A549 (cell line): ENCODE data around the gene MISFA. TPM values are rescaled to one million over a fixed set of nuclear protein-coding genes. Genes with fewer than 3 reads are reported as not detected.
"Not testable (repeated sequence)": the region's sequence is repeated elsewhere in the genome, so short reads cannot be mapped to it uniquely, and the experiment has no call there.

Source experiments
- ATAC-seq, 2 experiments: fragments of 200-7000 bp in 1 of 2; fragments of >200 bp in 1 of 2; cut with Nextera tagmentation in 1 of 2; cut with Tn5 transposase in 1 of 2; 3 replicates each; pipeline versions ENCODE4 v1.8.0 to v1.9.1; 2018 to 2020; ENCODE audit warnings: mild to moderate bottlenecking in 1 of 2, moderate library complexity in 1 of 2
- CTCF ChIA-PET: fragments of 300-600 bp; sonication (Branson Sonifier 250); formaldehyde crosslinking; extraction: SDS; loops from one replicate; lab custom pipeline; 2021; ENCODE audit warnings: antibody characterized with exemption, inconsistent platforms; lab: Yijun Ruan, JAX
- POLR2A ChIA-PET: fragments of 350-600 bp; formaldehyde crosslinking; extraction: SDS; loops from one replicate; lab custom pipeline; 2021; ENCODE audit warnings: antibody characterized with exemption, inconsistent platforms; lab: Yijun Ruan, JAX
- DNase-seq, 2 experiments: peaks; one replicate each; pipeline versions ENCODE4 v3.0.0 to v3.0.0-alpha.2; 2011 to 2016; ENCODE audit warnings: low read depth in 1 of 2, low spot score in 1 of 2
- FAIRE-seq: peaks from 2 replicates; lab custom pipeline; 2011; peaks lifted over from hg19 to GRCh38; lab: Jason Lieb, UNC
- H3K27ac ChIP-seq, 2 experiments: fragments of >200 bp; sonication (Bioruptor Twin); formaldehyde crosslinking; 3 replicates each; pipeline ENCODE4 v1.5.1; 2016 to 2017
- H3K4me1 ChIP-seq: fragments of >200 bp; sonication (Bioruptor Twin); formaldehyde crosslinking; 3 replicates; pipeline ENCODE4 v1.6.1; 2016
- H3K4me2 ChIP-seq: fragments of >200 bp; sonication (Bioruptor Twin); formaldehyde crosslinking; 3 replicates; pipeline ENCODE4 v1.6.1; 2016
- H3K4me3 ChIP-seq: fragments of >200 bp; sonication (Bioruptor Twin); formaldehyde crosslinking; 3 replicates; pipeline ENCODE4 v1.5.1; 2016
- H3K9me3 ChIP-seq: fragments of >200 bp; sonication (Bioruptor Twin); formaldehyde crosslinking; 3 replicates; pipeline ENCODE4 v1.6.1; 2016
- BCL3 ChIP-seq: fragments of >200 bp; sonication (Bioruptor Twin); formaldehyde crosslinking; IDR thresholded peaks from 3 replicates; pipeline ENCODE4 v1.6.1; 2016
- CBX8 ChIP-seq: fragments of 200-600 bp; sonication (generic); IDR thresholded peaks from 2 replicates; pipeline ENCODE4 v1.6.1; 2016
- CEBPB ChIP-seq, 2 experiments: fragments of >200 bp in 1 of 2; sonication (Bioruptor Twin) in 1 of 2; formaldehyde crosslinking in 1 of 2; IDR thresholded peaks; 2 replicates each; pipeline ENCODE4 v1.6.1; 2012 to 2016
- CHD2 ChIP-seq: fragments of 150-350 bp; IDR thresholded peaks from 2 replicates; pipeline ENCODE4 v1.6.1; 2014; ENCODE audit warnings: low read length; ENCODE audit not compliant: partially characterized antibody
- CHD4 ChIP-seq: fragments of 200-600 bp; sonication (generic); IDR thresholded peaks from 2 replicates; pipeline ENCODE4 v1.6.1; 2016; ENCODE audit warnings: antibody characterized with exemption, mild to moderate bottlenecking, borderline replicate concordance
- ELK1 ChIP-seq: fragments of 150-350 bp; IDR thresholded peaks from 2 replicates; pipeline ENCODE4 v1.6.1; 2014; ENCODE audit warnings: low read depth, mild to moderate bottlenecking, low read length
- ESRRA ChIP-seq: fragments of 150-350 bp; IDR thresholded peaks from 2 replicates; pipeline ENCODE4 v1.6.1; 2014; ENCODE audit warnings: mild to moderate bottlenecking, low read length, borderline replicate concordance
- FOSB ChIP-seq: fragments of 250-450 bp; sonication (Bioruptor Pico); IDR thresholded peaks from 2 replicates; pipeline ENCODE4 v1.5.0; 2020; ENCODE audit warnings: mild to moderate bottlenecking, moderate library complexity
- FOXS1 ChIP-seq: fragments of 250-450 bp; sonication (Bioruptor Pico); IDR thresholded peaks from 2 replicates; pipeline ENCODE4 v1.5.0; 2020; ENCODE audit warnings: mild to moderate bottlenecking, moderate library complexity
- HES2 ChIP-seq: fragments of >200 bp; sonication (Bioruptor Twin); formaldehyde crosslinking; IDR thresholded peaks from 2 replicates; pipeline ENCODE4 v1.6.1; 2016
- HEYL ChIP-seq: fragments of 250-450 bp; sonication (Bioruptor Pico); IDR thresholded peaks from 2 replicates; pipeline ENCODE4 v1.8.0; 2021; ENCODE audit warnings: mild to moderate bottlenecking, moderate library complexity
- HOXA7 ChIP-seq: fragments of 250-450 bp; sonication (Bioruptor Pico); IDR thresholded peaks from 2 replicates; pipeline ENCODE4 v1.5.0; 2020; ENCODE audit warnings: mild to moderate bottlenecking, moderate library complexity
- HOXB5 ChIP-seq: fragments of 250-450 bp; sonication (Bioruptor Pico); IDR thresholded peaks from 2 replicates; pipeline ENCODE4 v1.5.0; 2020; ENCODE audit warnings: mild to moderate bottlenecking, moderate library complexity
- MAFK ChIP-seq: fragments of 450-650 bp; IDR thresholded peaks from 2 replicates; pipeline ENCODE4 v1.6.1; 2014; ENCODE audit not compliant: partially characterized antibody
- NFE2L2 ChIP-seq: fragments of 150-350 bp; conservative IDR thresholded peaks from 2 replicates; pipeline ENCODE4 v1.6.1; 2014; ENCODE audit warnings: low read length
- POLR2A ChIP-seq: IDR thresholded peaks from 2 replicates; pipeline ENCODE4 v1.6.1; 2012; ENCODE audit warnings: mild to moderate bottlenecking, low read length
- RAD21 ChIP-seq, 2 experiments: fragments of >200 bp in 1 of 2; sonication (Bioruptor Twin) in 1 of 2; formaldehyde crosslinking in 1 of 2; IDR thresholded peaks in 1 of 2; conservative IDR thresholded peaks in 1 of 2; 2 replicates in 1 of 2; 3 replicates in 1 of 2; pipeline ENCODE4 v1.6.1; 2012 to 2018; ENCODE audit warnings: inconsistent platforms in 1 of 2
- TP53 ChIP-seq: fragments of 250-450 bp; sonication (Bioruptor Pico); IDR thresholded peaks from 2 replicates; pipeline ENCODE4 v1.5.0; 2021; ENCODE audit warnings: mild to moderate bottlenecking, moderate library complexity
- USF2 ChIP-seq: fragments of 450-650 bp; IDR thresholded peaks from 2 replicates; pipeline ENCODE4 v1.6.1; 2014; ENCODE audit warnings: antibody characterized with exemption
- ZC3H11A ChIP-seq: fragments of 450-650 bp; IDR thresholded peaks from 2 replicates; pipeline ENCODE4 v1.6.1; 2014; ENCODE audit warnings: antibody characterized with exemption, mild to moderate bottlenecking
- ZFP36 ChIP-seq: fragments of 450-650 bp; IDR thresholded peaks from 2 replicates; pipeline ENCODE4 v1.6.1; 2014; ENCODE audit warnings: borderline replicate concordance; ENCODE audit not compliant: partially characterized antibody
- ZSCAN20 ChIP-seq: fragments of 250-450 bp; sonication (Bioruptor Pico); IDR thresholded peaks from 2 replicates; pipeline ENCODE4 v1.8.0; 2022; ENCODE audit warnings: mild to moderate bottlenecking, moderate library complexity
- WGBS: methylation state at CpG from one replicate; pipeline ENCODE4 v1.1.6; 2017; ENCODE audit errors: missing lambda C conversion rate; 5-methylcytosine and 5-hydroxymethylcytosine counted together
- polyA plus RNA-seq, 4 experiments: library from polyadenylated mRNA; depleted of rRNA in 3 of 4; stranded (reverse); fragments of >200 nt; fragmentation: RNase III in 1 of 4; extraction: RNeasy Plus Mini Kit Qiagen cat#74134 plus additional on column Dnase treatment in 1 of 4; gene quantifications; 2 replicates in 3 of 4; 3 replicates in 1 of 4; pipeline ENCODE4 v1.2.3, GENCODE V29; 2011 to 2017

MISFA gene
- polyA plus RNA-seq, 2 of the 4 experiments (the other 2 are of a cell fraction) = 1.7 to 6.3 TPM

GRCh38 chr11:18590571-18590970, 9.0 kb upstream of the MISFA start:
- ATAC-seq = no peak
- ChIA-PET CTCF (interaction anchor here (0.9 to 1.1 kb wide), 3 partner anchors 11 to 174 kb away, joined by 3 read pairs; no protein-coding TSS in a partner anchor), POLR2A (no interaction called here)
- Histone ChIP-seq H3K27ac (no peak overlapping the region), H3K9me3 (no peaks in the 10 kb centered on the region), H3K4me2 (peak overlapping the region; percentile 87), H3K4me1 (peaks cover 25% of the 10 kb centered on the region; the same call in 1 of the 3 replicates), H3K4me3 (no peak overlapping the region)
- no peak for FAIRE-seq
- no peak for TF ChIP-seq FOSB
- no peak for TF ChIP-seq CBX8
- no peak for TF ChIP-seq FOXS1 (CRISPR knock-in tag)
- TF ChIP-seq USF2 = no peak
- no peak for TF ChIP-seq ESRRA
- no peak for TF ChIP-seq ZC3H11A
- no peak for TF ChIP-seq NFE2L2
- no peak for TF ChIP-seq ZSCAN20 (CRISPR knock-in tag)
- TF ChIP-seq CHD4 = no peak
- TF ChIP-seq CHD2 = no peak
- TF ChIP-seq HOXB5 = no peak
- TF ChIP-seq CEBPB (IDR thresholded peaks at IDR 0.05) = no peak
- no peak for TF ChIP-seq HEYL (CRISPR knock-in tag)
- TF ChIP-seq HES2 = no peak
- no peak for TF ChIP-seq ELK1
- TF ChIP-seq POLR2A = no peak
- TF ChIP-seq ZFP36 = no peak
- TF ChIP-seq HOXA7 (CRISPR knock-in tag) = no peak
- no peak for TF ChIP-seq RAD21 (conservative IDR thresholded peaks at IDR 0.05 in 1 of 2, IDR thresholded peaks at IDR 0.05 in 1 of 2)
- 57% methylated on average over 2 of the region's 2 CpGs for WGBS
- DNase-seq = no peak

- CTCF ChIA-PET = interaction anchor here (0.6 to 2.1 kb wide), 3 partner anchors 14 to 128 kb away, joined by 3 to 4 read pairs (median 3); no protein-coding TSS in a partner anchor
- H3K4me2 ChIP-seq, POLR2A ChIA-PET, ATAC-seq, H3K4me3 ChIP-seq, H3K27ac ChIP-seq, FAIRE-seq, H3K9me3 ChIP-seq, DNase-seq: not testable (repeated sequence)
- WGBS = 84% methylated on average over 5 of the region's 5 CpGs
- H3K4me1 ChIP-seq = peaks cover 16% of the 10 kb centered on the region; the same call in 1 of the 3 replicates
These were observed 5.5 kb upstream of the MISFA start for GRCh38 chr11:18594088-18594487.

GRCh38 chr11:18594999-18595749, 4.4 kb upstream of the MISFA start:
- no peak for TF ChIP-seq HOXB5
- TF ChIP-seq HOXA7 (CRISPR knock-in tag) = no peak
- no peak for TF ChIP-seq ZC3H11A
- TF ChIP-seq CBX8 = no peak
- no peak for TF ChIP-seq BCL3
- no peak for TF ChIP-seq TP53 (CRISPR knock-in tag)
- TF ChIP-seq MAFK = no peak
- 74% methylated on average over 5 of the region's 5 CpGs for WGBS

More at GRCh38 chr11:18594999-18595749, 4.4 kb upstream of the MISFA start:
- FAIRE-seq (no peak), DNase-seq (no peak), ATAC-seq (no peak)
- Histone ChIP-seq H3K4me3 (no peak overlapping the region), H3K4me1 (peaks cover 9% of the 10 kb centered on the region; the same call in 1 of the 3 replicates), H3K27ac (no peak overlapping the region), H3K9me3 (no peaks in the 10 kb centered on the region), H3K4me2 (no peak overlapping the region)
- POLR2A ChIA-PET = no interaction called here
- CTCF ChIA-PET = interaction anchor here (0.7 to 1.1 kb wide), 2 partner anchors 18 to 55 kb away, joined by 3 to 4 read pairs; no protein-coding TSS in a partner anchor
